ENCODE data around the gene ALPL. TPM values are rescaled to one million over a fixed set of nuclear protein-coding genes. Genes with fewer than 3 reads are reported as not detected.
"Not testable (repeated sequence)": the region's sequence is repeated elsewhere in the genome, so short reads cannot be mapped to it uniquely, and the experiment has no call there.

The ALPL gene
- total and polyA plus RNA-seq, 9 of the 15 experiments (the other 6 are each of a cell fraction or from before 2014, with no cell fraction given): 0.04 to 0.38 (median 0.18) TPM; not detected in 4

DNA sequence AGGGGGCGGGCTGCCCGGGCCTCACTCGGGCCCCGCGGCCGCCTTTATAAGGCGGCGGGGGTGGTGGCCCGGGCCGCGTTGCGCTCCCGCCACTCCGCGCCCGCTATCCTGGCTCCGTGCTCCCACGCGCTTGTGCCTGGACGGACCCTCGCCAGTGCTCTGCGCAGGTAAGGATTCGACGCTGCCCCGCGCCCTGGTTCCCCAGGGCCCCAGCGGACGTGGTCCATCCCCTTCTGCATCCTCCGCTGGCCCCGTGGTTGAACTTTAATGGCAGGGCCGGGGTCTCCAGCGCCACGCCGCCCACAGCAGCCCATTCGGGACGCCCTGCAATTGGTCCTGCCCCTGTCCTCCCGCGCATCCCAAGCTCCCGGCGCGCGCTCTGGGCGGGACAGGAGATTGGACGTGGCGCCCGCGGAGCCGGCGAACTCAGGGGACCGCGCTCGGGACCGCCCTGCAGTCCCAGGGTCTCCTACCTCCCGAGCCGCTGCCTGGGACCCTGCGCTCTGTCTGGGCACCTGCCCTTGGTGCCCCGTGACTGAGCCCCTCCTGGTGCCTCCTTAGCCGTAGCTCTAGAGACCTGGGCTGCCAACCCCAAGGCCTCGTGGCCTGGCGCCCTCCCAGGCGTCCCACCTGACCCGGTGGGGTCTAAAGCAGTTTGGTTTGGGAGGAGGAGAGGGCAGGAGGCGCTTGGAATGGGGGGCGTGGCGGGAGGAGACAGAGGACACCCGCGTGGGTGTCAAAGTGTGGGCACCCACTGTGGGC is at the start of gene ALPL (continued):
- TF ChIP-seq, protein P1, sequence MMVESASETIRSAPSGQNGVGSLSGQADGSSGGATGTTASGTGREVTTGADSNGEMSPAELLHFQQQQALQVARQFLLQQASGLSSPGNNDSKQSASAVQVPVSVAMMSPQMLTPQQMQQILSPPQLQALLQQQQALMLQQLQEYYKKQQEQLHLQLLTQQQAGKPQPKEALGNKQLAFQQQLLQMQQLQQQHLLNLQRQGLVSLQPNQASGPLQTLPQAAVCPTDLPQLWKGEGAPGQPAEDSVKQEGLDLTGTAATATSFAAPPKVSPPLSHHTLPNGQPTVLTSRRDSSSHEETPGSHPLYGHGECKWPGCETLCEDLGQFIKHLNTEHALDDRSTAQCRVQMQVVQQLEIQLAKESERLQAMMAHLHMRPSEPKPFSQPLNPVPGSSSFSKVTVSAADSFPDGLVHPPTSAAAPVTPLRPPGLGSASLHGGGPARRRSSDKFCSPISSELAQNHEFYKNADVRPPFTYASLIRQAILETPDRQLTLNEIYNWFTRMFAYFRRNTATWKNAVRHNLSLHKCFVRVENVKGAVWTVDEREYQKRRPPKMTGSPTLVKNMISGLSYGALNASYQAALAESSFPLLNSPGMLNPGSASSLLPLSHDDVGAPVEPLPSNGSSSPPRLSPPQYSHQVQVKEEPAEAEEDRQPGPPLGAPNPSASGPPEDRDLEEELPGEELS (CRISPR knock-in tag; IDR thresholded peaks at IDR 0.05; ENCODE audit: borderline replicate concordance): 0 out of 2 replicates have a peak, but pooled peaks have one; percentile 20
- TF ChIP-seq RB1 (IDR thresholded peaks at IDR 0.05; ENCODE audit: low read depth) (0 out of 2 replicates have a peak, but pooled peaks have one; percentile 3), EGR1 (conservative IDR thresholded peaks at IDR 0.05) (peak; percentile 33; the same call in 1 of the 2 replicates), JUNB (CRISPR knock-in tag; conservative IDR thresholded peaks at IDR 0.05) (no peak), MCM7 (IDR thresholded peaks at IDR 0.05) (no peak), HDGF (IDR thresholded peaks at IDR 0.05) (no peak), POLR2B (IDR thresholded peaks at IDR 0.05; ENCODE audit: low read depth, partially characterized antibody) (no peak), STAG1 (CRISPR knock-in tag; IDR thresholded peaks at IDR 0.05; ENCODE audit: borderline replicate concordance) (0 out of 2 replicates have a peak, but pooled peaks have one; percentile 3), ZFX (CRISPR knock-in tag; IDR thresholded peaks at IDR 0.05) (0 out of 2 replicates have a peak, but pooled peaks have one; percentile 7), NR2C2 (CRISPR knock-in tag; IDR thresholded peaks at IDR 0.05) (0 out of 2 replicates have a peak, but pooled peaks have one; percentile 12), NR2C2 (tag; IDR thresholded peaks at IDR 0.05) (no peak), HMG20A (CRISPR knock-in tag; conservative IDR thresholded peaks at IDR 0.05) (no peak)
- TF ChIP-seq, protein P2, sequence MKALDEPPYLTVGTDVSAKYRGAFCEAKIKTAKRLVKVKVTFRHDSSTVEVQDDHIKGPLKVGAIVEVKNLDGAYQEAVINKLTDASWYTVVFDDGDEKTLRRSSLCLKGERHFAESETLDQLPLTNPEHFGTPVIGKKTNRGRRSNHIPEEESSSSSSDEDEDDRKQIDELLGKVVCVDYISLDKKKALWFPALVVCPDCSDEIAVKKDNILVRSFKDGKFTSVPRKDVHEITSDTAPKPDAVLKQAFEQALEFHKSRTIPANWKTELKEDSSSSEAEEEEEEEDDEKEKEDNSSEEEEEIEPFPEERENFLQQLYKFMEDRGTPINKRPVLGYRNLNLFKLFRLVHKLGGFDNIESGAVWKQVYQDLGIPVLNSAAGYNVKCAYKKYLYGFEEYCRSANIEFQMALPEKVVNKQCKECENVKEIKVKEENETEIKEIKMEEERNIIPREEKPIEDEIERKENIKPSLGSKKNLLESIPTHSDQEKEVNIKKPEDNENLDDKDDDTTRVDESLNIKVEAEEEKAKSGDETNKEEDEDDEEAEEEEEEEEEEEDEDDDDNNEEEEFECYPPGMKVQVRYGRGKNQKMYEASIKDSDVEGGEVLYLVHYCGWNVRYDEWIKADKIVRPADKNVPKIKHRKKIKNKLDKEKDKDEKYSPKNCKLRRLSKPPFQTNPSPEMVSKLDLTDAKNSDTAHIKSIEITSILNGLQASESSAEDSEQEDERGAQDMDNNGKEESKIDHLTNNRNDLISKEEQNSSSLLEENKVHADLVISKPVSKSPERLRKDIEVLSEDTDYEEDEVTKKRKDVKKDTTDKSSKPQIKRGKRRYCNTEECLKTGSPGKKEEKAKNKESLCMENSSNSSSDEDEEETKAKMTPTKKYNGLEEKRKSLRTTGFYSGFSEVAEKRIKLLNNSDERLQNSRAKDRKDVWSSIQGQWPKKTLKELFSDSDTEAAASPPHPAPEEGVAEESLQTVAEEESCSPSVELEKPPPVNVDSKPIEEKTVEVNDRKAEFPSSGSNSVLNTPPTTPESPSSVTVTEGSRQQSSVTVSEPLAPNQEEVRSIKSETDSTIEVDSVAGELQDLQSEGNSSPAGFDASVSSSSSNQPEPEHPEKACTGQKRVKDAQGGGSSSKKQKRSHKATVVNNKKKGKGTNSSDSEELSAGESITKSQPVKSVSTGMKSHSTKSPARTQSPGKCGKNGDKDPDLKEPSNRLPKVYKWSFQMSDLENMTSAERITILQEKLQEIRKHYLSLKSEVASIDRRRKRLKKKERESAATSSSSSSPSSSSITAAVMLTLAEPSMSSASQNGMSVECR (CRISPR knock-in tag; IDR thresholded peaks at IDR 0.05): peak; percentile 9; the same call in 1 of the 2 replicates
- TF ChIP-seq, protein P3, sequence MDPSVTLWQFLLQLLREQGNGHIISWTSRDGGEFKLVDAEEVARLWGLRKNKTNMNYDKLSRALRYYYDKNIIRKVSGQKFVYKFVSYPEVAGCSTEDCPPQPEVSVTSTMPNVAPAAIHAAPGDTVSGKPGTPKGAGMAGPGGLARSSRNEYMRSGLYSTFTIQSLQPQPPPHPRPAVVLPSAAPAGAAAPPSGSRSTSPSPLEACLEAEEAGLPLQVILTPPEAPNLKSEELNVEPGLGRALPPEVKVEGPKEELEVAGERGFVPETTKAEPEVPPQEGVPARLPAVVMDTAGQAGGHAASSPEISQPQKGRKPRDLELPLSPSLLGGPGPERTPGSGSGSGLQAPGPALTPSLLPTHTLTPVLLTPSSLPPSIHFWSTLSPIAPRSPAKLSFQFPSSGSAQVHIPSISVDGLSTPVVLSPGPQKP (CRISPR knock-in tag; IDR thresholded peaks at IDR 0.05): no peak

DNA sequence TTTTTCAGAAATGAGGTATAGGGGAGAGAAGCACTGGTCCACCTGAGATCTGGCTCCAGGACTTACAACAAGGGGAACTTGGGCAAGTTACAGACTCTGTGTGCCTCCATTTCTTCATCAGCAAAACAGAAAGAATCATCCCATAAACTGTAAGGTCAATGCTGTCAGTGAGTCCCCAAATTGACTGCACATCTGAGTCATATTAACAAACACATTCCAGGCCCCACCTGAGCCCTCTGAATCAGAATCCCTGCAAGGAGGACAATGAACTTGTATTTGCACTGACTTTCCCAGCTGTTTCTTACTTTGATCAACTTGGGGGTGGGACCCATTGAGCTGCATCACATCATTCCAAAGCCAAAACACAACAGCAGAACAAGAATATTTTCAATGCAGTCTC is 44.1 kb upstream of the ALPL start:
- H3K27ac ChIP-seq (ENCODE audit: extremely low read depth, low read depth, low read length); FAIRE-seq; POLR2A ChIA-PET; CTCF ChIA-PET (ENCODE audit: low intra/inter-chr PET ratio); H3K79me2 ChIP-seq (ENCODE audit: control insufficient read depth, insufficient read depth, low read length); in situ Hi-C loops (cut with MboI); intact Hi-C loops (cut with micrococcal nuclease); H2AFZ ChIP-seq (ENCODE audit: low read depth, low read length); H3K4me1 ChIP-seq (replicated peaks in 1 of 2; ENCODE audit: control insufficient read depth in 2 of 2, insufficient read depth in 2 of 2, low read length in 2 of 2); H3K36me3 ChIP-seq (ENCODE audit: control insufficient read depth, insufficient read depth, low read length); H3K9me3 ChIP-seq (replicated peaks; ENCODE audit: control insufficient read depth, insufficient read depth, low read depth, low read length); H3K4me2 ChIP-seq (ENCODE audit: insufficient read depth, low read length); H3K4me3 ChIP-seq; H3K9ac ChIP-seq (ENCODE audit: insufficient read depth in 1 of 2, low read depth in 2 of 2, low read length in 2 of 2); ATAC-seq; BruUV-seq (replicated peaks); H4K20me1 ChIP-seq (replicated peaks; ENCODE audit: control insufficient read depth, insufficient read depth, low read length); DNase-seq (ENCODE audit: extremely low read depth in 1 of 4, low spot score in 3 of 4); H3K9me1 ChIP-seq (ENCODE audit: control insufficient read depth, insufficient read depth, low read length); H3K27me3 ChIP-seq (ENCODE audit: control insufficient read depth in 2 of 2, insufficient read depth in 2 of 2, low read length in 2 of 2): not testable (repeated sequence)
